Neuronal stem cell (in vitro differentiated cells): Measurements from ENCODE around the gene MACROD2.

Source experiments
- DNase-seq: peaks from one replicate; pipeline ENCODE4 v3.0.0-alpha.2; 2013; ENCODE audit warnings: low spot score
- H2AFZ ChIP-seq: one replicate; pipeline ENCODE4 v1.6.1; 2013; ENCODE audit warnings: mild to moderate bottlenecking, low read length, inconsistent platforms
- H2AK5ac ChIP-seq: 2 replicates; pipeline ENCODE4 v1.6.1; 2013; ENCODE audit warnings: low read depth, mild to moderate bottlenecking, inconsistent platforms, low read length, moderate library complexity, mixed read lengths
- H2BK120ac ChIP-seq: 2 replicates; pipeline ENCODE4 v1.6.1; 2013; ENCODE audit warnings: low read depth, mild to moderate bottlenecking, inconsistent platforms, low read length, moderate library complexity, mixed read lengths
- H2BK12ac ChIP-seq: one replicate; pipeline ENCODE4 v1.6.1; 2013; ENCODE audit warnings: low read length, inconsistent platforms
- H2BK15ac ChIP-seq: 2 replicates; pipeline ENCODE4 v1.6.1; 2013; ENCODE audit warnings: mild to moderate bottlenecking, low read length, inconsistent platforms, mixed read lengths
- H2BK5ac ChIP-seq: one replicate; pipeline ENCODE4 v1.6.1; 2013; ENCODE audit warnings: inconsistent platforms, mild to moderate bottlenecking, low read length, moderate library complexity
- H3K14ac ChIP-seq: one replicate; pipeline ENCODE4 v1.6.1; 2013; ENCODE audit warnings: low read length, inconsistent platforms
- H3K18ac ChIP-seq: 2 replicates; pipeline ENCODE4 v1.6.1; 2013; ENCODE audit warnings: low read length, inconsistent platforms
- H3K23ac ChIP-seq: 2 replicates; pipeline ENCODE4 v1.6.1; 2013; ENCODE audit warnings: low read depth, mild to moderate bottlenecking, mixed read lengths, low read length, inconsistent platforms; ENCODE audit not compliant: poor library complexity
- H3K27ac ChIP-seq: replicated peaks from 3 replicates; pipeline ENCODE4 v1.5.1; 2013; ENCODE audit warnings: low read length, inconsistent platforms
- H3K27me3 ChIP-seq, 3 experiments: 2 replicates each; pipeline ENCODE4 v1.6.1; 2013; ENCODE audit warnings: low read length in 3 of 3, mild to moderate bottlenecking in 2 of 3, inconsistent platforms in 1 of 3, low read depth in 1 of 3, mixed read lengths in 1 of 3, moderate library complexity in 1 of 3; ENCODE audit not compliant: control insufficient read depth in 3 of 3, insufficient read depth in 3 of 3
- H3K36me3 ChIP-seq, 2 donors: replicated peaks in 1 of 2; 2 replicates each; pipeline ENCODE4 v1.6.1; 2013; ENCODE audit warnings: low read length in 2 of 2; ENCODE audit not compliant: control insufficient read depth in 2 of 2, insufficient read depth in 2 of 2
- H3K4ac ChIP-seq: 2 replicates; pipeline ENCODE4 v1.6.1; 2013; ENCODE audit warnings: inconsistent platforms, mild to moderate bottlenecking, low read length, moderate library complexity
- H3K4me1 ChIP-seq, 2 donors: 1 replicate in 1 of 2; 2 replicates in 1 of 2; pipeline ENCODE4 v1.6.1; 2013; ENCODE audit warnings: low read length in 2 of 2, low read depth in 1 of 2; ENCODE audit not compliant: control insufficient read depth in 2 of 2, insufficient read depth in 1 of 2
- H3K4me2 ChIP-seq: one replicate; pipeline ENCODE4 v1.6.1; 2013; ENCODE audit warnings: mild to moderate bottlenecking, low read length, inconsistent platforms; ENCODE audit not compliant: insufficient read depth, poor library complexity, severe bottlenecking
- H3K4me3 ChIP-seq, 2 donors: 2 replicates each; pipeline ENCODE4 v1.5.1; 2013; ENCODE audit warnings: low read length in 2 of 2, mild to moderate bottlenecking in 2 of 2, inconsistent platforms in 1 of 2, moderate library complexity in 1 of 2
- H3K79me1 ChIP-seq: one replicate; pipeline ENCODE4 v1.6.1; 2013; ENCODE audit warnings: low read depth, mild to moderate bottlenecking, inconsistent platforms, low read length, moderate library complexity
- H3K9ac ChIP-seq: one replicate; pipeline ENCODE4 v1.6.1; 2013; ENCODE audit warnings: mild to moderate bottlenecking, low read depth, low read length, inconsistent platforms; ENCODE audit not compliant: poor library complexity
- H3K9me3 ChIP-seq, 2 donors: replicated peaks in 1 of 2; 2 replicates each; pipeline versions ENCODE3 to v1.6.1; 2013; ENCODE audit warnings: low read length in 2 of 2, mild to moderate bottlenecking in 2 of 2, inconsistent platforms in 1 of 2, low read depth in 1 of 2, mixed read lengths in 1 of 2, moderate library complexity in 1 of 2; ENCODE audit not compliant: control insufficient read depth in 2 of 2, insufficient read depth in 1 of 2
- H4K8ac ChIP-seq: one replicate; pipeline ENCODE4 v1.6.1; 2013; ENCODE audit warnings: low read depth, mild to moderate bottlenecking, inconsistent platforms, low read length, moderate library complexity
- H4K91ac ChIP-seq: one replicate; pipeline ENCODE4 v1.6.1; 2013; ENCODE audit warnings: low read length, low read depth, mild to moderate bottlenecking, inconsistent platforms; ENCODE audit not compliant: poor library complexity
- WGBS, 2 donors: extraction: QIAGEN DNeasy Blood & Tissue Kit; methylation state at CpG; one replicate each; pipeline ENCODE4 v1.1.7; 2013; ENCODE audit warnings: missing lambda C conversion rate in 2 of 2, mixed read lengths in 1 of 2; ENCODE audit not compliant: insufficient read length in 2 of 2, insufficient replicate concordance in 1 of 2; ENCODE audit errors: extremely low coverage in 2 of 2; 5-methylcytosine and 5-hydroxymethylcytosine counted together

Gene MACROD2

GRCh38 chr20:15859061-15859460 is 1863.7 kb downstream of the MACROD2 start:
- Histone ChIP-seq H3K4me2 (no peak overlapping the region), H3K9ac (no peak overlapping the region), H3K4me3 (no peak overlapping the region), H2AK5ac (no peak overlapping the region), H3K4me1 (peaks cover 0 to 1% of the 10 kb centered on the region in 2 donors), H3K23ac (no peak overlapping the region), H2BK120ac (no peak overlapping the region), H2BK12ac (no peak overlapping the region), H3K9me3 (no peaks in the 10 kb centered on the region), H4K8ac (no peak overlapping the region), H2BK15ac (no peak overlapping the region), H3K36me3 (no peaks in the 10 kb centered on the region), H3K27ac (no peak overlapping the region), H2BK5ac (no peak overlapping the region), H2AFZ (no peak overlapping the region), H3K18ac (no peak overlapping the region), H4K91ac (no peak overlapping the region), H3K79me1 (no peaks in the 10 kb centered on the region), H3K4ac (no peak overlapping the region), H3K14ac (no peak overlapping the region), H3K27me3 (no peaks in the 10 kb centered on the region)
- DNase-seq: no peak
- no CpG with 5 or more reads among the region's 2 CpGs for WGBS, 2 donors

GRCh38 chr20:15860850-15861249 is 1865.5 kb downstream of the MACROD2 start:
- Histone ChIP-seq H2BK120ac (no peak overlapping the region), H3K23ac (no peak overlapping the region), H4K8ac (no peak overlapping the region), H3K4ac (no peak overlapping the region), H4K91ac (no peak overlapping the region), H3K4me3 (no peak overlapping the region), H3K27me3 (no peaks in the 10 kb centered on the region), H3K9ac (no peak overlapping the region), H3K36me3 (no peaks in the 10 kb centered on the region), H3K79me1 (no peaks in the 10 kb centered on the region), H3K18ac (no peak overlapping the region), H3K27ac (no peak overlapping the region), H2AK5ac (no peak overlapping the region), H2BK15ac (no peak overlapping the region), H3K4me1 (peaks cover 0 to 1% of the 10 kb centered on the region in 2 donors), H2AFZ (no peak overlapping the region), H2BK5ac (no peak overlapping the region), H3K9me3 (no peaks in the 10 kb centered on the region), H2BK12ac (no peak overlapping the region), H3K14ac (no peak overlapping the region), H3K4me2 (no peak overlapping the region)
- no peak for DNase-seq
- no CpG with 5 or more reads among the region's 2 CpGs for WGBS, 2 donors

GRCh38 chr20:15862178-15862577 is 1866.9 kb downstream of the MACROD2 start:
- Histone ChIP-seq H3K79me1 (no peaks in the 10 kb centered on the region), H2BK120ac (no peak overlapping the region), H3K14ac (no peak overlapping the region), H2BK15ac (no peak overlapping the region), H3K4ac (no peak overlapping the region), H3K23ac (no peak overlapping the region), H2BK5ac (no peak overlapping the region), H3K27me3 (no peaks in the 10 kb centered on the region), H2BK12ac (no peak overlapping the region), H4K91ac (no peak overlapping the region), H3K4me3 (no peak overlapping the region), H3K18ac (no peak overlapping the region), H3K9me3 (no peaks in the 10 kb centered on the region), H3K4me1 (peaks cover 0 to 1% of the 10 kb centered on the region in 2 donors), H3K4me2 (no peak overlapping the region), H3K27ac (no peak overlapping the region), H4K8ac (no peak overlapping the region), H3K36me3 (no peaks in the 10 kb centered on the region), H2AK5ac (no peak overlapping the region), H3K9ac (no peak overlapping the region), H2AFZ (no peak overlapping the region)
- no CpG with 5 or more reads among the region's 4 CpGs for WGBS, 2 donors
- no peak for DNase-seq

- no peak overlapping the region for H2BK5ac ChIP-seq
- no peaks in the 10 kb centered on the region for H3K79me1 ChIP-seq
- H3K14ac ChIP-seq: no peak overlapping the region
- H4K91ac ChIP-seq: no peak overlapping the region
- H2BK12ac ChIP-seq: no peak overlapping the region
- H3K18ac ChIP-seq: no peak overlapping the region
- H3K9ac ChIP-seq: no peak overlapping the region
- no peak overlapping the region for H3K4me3 ChIP-seq
- H2AFZ ChIP-seq: no peak overlapping the region
- no peak overlapping the region for H4K8ac ChIP-seq
- H3K27me3 ChIP-seq: no peaks in the 10 kb centered on the region
- no peak overlapping the region for H3K4ac ChIP-seq
- H3K4me1 ChIP-seq: peaks cover 0 to 1% of the 10 kb centered on the region in 2 donors
- H3K9me3 ChIP-seq: peaks cover 0 to 5% of the 10 kb centered on the region in 2 donors
- no peak overlapping the region for H3K4me2 ChIP-seq
- H3K27ac ChIP-seq: no peak overlapping the region
- H2AK5ac ChIP-seq: no peak overlapping the region
- no peaks in the 10 kb centered on the region for H3K36me3 ChIP-seq
- no peak overlapping the region for H2BK120ac ChIP-seq
- no peak for DNase-seq
- H3K23ac ChIP-seq: no peak overlapping the region
- H2BK15ac ChIP-seq: no peak overlapping the region
These were observed 1868.4 kb downstream of the MACROD2 start for GRCh38 chr20:15863735-15864134.
